Thyroid gland (tissue), 4 donors: ENCODE data around the gene CNN3.

Experiments used
- CTCF ChIP-seq, 6 experiments: fragments of 200-600 bp in 3 of 6; fragments of 450-650 bp in 3 of 6; sonication (generic) in 3 of 6; IDR thresholded peaks; one replicate each; pipeline ENCODE4 v1.5.1; 2016 to 2019; ENCODE audit warnings: antibody characterized with exemption in 6 of 6, mild to moderate bottlenecking in 2 of 6, inconsistent platforms in 1 of 6, moderate library complexity in 1 of 6
- POLR2A ChIP-seq, 2 donors: fragments of 450-650 bp; IDR thresholded peaks; one replicate each; pipeline ENCODE4 v1.6.1; 2017; ENCODE audit warnings: antibody characterized with exemption in 2 of 2, mild to moderate bottlenecking in 2 of 2, moderate library complexity in 1 of 2

GRCh38 chr1:94934551-94934950 lies 7.6 kb upstream of the CNN3 start:
- TF ChIP-seq CTCF (IDR thresholded peaks at IDR 0.05) (no peak), POLR2A (IDR thresholded peaks at IDR 0.05) (no peak)
